Smooth muscle cell of the coronary artery (primary cell): ENCODE measurements around the gene CRLF2. TPM values are rescaled to one million over a fixed set of nuclear protein-coding genes. Genes with fewer than 3 reads are reported as not detected.

ENCODE experiments used
- total RNA-seq: library from RNA; depleted of rRNA; stranded (reverse); fragments of >200 nt; gene quantifications from 2 replicates; pipeline ENCODE4 v1.2.3, GENCODE V29; 2014; ENCODE audit warnings: low replicate concordance

Gene CRLF2
- total RNA-seq = not detected in 2 replicates

GRCh38 chrX:1212532-1212931, at the start of gene CRLF2:
TSS of gene CRLF2 (minus strand) at chrX:1212649. CDS start at chrX:1212634, 15 bp downstream.

Other genes with a start within 250 kb of the CRLF2 start
- not detected in 2 replicates for gene CSF2RA, start 56.2 kb upstream of the CRLF2 start, total RNA-seq
- not detected in 2 replicates for gene IL3RA, start 124.1 kb upstream of the CRLF2 start, total RNA-seq
- gene SLC25A6, start 179.5 kb upstream of the CRLF2 start, total RNA-seq = 212 and 361 TPM in 2 replicates
- 14.5 and 20.0 TPM in 2 replicates for gene ASMTL, start 240.3 kb upstream of the CRLF2 start, total RNA-seq